GM19467 (cell line): ENCODE data around the gene KCTD10.
"Not testable (repeated sequence)": the region's sequence is repeated elsewhere in the genome, so short reads cannot be mapped to it uniquely, and the experiment has no call there.

Experiments
- ATAC-seq: cut with Tn5 transposase; IDR thresholded peaks from one replicate; pipeline ENCODE4 v1.9.1; 2021; ENCODE audit warnings: mild to moderate bottlenecking, moderate library complexity; ENCODE audit not compliant: unreplicated experiment

KCTD10 gene

DNA sequence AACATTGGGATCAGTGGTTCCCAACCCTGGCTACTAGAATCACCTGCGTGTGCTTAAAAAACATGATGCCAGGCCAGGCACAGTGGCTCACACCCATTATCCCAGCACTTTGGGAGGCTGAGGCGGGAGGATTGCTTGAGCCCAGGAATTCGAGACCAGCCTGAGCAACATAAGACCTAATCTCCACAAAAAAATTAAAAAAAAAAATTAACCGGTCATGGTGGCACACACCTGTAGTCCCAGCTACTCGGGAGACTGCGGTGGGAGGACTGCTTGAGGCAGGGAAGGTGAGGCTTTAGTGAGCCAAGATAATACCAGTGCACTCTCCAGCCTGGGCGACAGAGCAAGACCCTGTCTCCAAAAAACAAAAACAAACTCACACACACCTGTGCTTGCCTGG is 2.0 kb downstream of the KCTD10 start:
- no peak for ATAC-seq

DNA sequence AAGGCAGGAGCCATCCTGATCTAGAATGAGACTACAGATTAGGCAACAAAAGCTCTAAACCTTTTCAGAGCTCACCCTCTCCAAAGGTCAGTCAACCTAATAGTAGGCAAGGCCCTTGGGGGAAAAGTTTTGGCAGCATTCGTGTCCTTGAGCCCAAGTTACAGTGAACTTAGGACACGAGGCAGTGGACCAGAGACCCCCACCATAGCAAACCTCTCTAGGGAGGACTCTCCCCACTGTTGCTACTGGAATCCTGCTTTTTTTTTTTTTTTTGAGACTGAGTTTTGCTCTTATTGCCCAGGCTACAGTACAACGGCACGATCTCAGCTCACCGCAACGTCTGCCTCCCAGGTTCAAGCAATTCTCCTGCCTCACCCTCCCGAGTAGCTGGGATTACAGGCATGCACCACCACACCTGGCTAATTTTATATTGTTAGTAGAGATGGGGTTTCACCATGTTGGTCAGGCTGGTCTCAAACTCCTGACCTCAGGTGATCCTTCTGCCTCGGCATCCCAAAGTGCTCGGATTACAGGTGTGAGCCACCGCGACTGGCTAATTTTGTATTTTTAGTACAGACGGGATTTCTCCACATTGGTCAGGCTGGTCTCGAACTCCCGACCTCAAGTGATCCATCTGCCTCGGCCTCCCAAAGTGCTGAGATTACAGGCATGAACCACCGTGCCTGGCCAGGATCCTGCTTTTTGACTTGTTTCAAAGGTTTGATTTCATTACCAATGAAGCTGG is 3.4 kb downstream of the KCTD10 start:
- ATAC-seq, result not testable (repeated sequence)

DNA sequence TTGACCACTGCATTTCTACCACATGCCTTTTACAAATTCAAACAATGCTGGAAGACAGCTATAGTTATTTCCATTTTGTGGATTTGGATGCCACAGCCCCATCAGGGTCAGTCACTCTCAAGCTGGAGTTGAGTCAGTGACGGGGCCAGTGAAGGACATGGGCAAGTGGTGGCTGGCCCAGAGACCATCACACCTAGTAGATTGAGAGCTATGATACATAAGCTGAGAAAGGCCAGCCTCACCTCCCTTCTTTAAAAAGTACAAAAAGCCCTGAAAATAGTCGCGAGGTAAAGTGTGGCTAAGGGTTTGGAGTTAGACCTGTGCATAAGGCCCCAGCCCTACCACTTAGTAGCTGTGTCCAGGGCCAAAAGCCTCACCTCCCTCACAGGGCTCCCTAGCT is 4.1 kb downstream of the KCTD10 start:
- ATAC-seq, result no peak

DNA sequence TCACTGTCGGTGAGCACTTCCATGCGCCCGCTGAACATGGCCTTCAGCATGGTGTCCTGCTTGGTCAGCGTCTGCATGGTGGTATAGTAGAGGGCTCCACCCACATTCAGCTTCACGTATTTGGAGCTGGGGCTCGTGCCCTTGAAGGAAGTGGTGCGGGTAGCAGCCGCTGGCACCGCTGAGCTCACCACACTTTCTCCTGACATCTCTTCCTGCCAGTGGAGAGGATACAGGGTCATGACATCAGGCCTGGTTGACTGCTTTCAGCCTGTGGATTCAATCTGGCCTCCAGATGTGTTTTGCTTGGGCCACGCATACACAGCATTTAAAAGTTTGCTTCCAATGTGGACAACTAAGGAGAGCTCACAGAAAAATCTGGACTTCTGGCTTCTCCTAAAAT is 7.6 kb downstream of the KCTD10 start:
- ATAC-seq, result no peak

DNA sequence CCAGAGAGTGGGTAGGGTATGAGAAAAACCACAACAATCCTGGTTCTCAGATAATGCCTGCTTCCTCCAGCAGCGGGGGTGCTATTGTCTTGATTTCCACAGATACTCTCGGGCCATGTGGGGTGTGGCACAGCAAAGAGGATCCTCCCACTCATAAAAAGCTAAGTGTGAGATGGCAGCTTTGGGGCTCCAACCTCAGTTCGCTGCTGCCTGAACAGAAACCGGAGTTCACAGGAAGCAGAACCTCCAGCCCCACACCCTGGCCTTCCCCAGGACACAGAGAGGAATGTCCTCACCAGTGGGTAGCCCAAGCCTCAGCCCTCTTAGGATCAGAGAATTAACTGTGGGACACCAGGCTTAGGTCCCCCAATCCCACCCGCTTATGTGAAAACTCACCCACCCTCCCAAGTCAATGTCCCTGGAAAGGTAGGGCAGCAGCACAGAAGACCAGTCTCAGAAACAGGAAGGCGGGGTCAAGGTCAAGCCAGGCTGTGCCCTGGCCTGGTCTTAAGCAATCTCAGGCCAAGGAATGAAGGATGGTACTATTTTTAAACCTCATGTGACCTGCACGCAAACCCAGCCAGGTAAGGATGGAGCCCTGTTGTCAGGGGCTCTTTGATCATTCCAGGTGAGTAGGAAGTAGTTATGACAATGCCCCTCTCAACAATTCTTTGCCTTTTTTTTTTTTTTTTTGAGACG is 9.0 kb downstream of the KCTD10 start:
- no peak for ATAC-seq

DNA sequence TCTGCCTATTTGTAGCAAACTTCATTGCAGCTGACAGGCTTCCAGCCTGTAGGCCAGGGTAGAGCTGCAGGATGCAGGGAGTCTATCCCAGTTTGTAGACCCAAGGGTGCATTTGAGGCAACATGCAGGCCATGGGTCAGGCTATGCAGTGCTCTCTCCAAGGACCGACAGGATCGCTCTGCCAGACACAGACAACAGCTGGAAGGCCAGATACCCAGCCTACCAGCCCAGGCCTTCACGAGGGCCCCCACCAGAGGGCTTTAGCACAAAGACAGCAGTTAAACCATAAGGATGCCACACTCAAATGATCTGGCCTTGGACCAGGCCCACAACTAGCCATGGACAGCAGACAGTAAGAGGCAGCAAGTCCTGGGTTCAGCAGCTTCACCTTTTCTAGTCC is 10.3 kb downstream of the KCTD10 start:
- no peak for ATAC-seq

DNA sequence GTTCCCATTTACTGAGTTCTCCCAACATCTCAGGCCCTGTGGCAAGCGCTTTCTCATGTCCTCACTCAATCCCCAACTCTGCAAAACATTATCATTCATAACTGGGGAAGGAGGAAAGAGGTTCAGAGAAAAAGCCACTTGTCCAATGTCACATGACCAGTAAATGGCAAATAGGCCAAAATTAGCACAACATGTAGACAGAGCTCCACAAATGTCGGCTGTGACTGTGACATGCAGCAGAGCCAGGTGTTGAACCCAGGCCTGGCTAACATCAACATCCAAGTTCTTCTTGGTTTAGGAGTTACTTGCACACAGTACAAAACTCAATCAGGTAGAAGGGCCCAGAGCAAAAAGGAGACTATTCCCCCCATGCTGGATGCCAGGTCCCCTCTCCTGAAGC is 10.8 kb downstream of the KCTD10 start:
- ATAC-seq, result no peak

DNA sequence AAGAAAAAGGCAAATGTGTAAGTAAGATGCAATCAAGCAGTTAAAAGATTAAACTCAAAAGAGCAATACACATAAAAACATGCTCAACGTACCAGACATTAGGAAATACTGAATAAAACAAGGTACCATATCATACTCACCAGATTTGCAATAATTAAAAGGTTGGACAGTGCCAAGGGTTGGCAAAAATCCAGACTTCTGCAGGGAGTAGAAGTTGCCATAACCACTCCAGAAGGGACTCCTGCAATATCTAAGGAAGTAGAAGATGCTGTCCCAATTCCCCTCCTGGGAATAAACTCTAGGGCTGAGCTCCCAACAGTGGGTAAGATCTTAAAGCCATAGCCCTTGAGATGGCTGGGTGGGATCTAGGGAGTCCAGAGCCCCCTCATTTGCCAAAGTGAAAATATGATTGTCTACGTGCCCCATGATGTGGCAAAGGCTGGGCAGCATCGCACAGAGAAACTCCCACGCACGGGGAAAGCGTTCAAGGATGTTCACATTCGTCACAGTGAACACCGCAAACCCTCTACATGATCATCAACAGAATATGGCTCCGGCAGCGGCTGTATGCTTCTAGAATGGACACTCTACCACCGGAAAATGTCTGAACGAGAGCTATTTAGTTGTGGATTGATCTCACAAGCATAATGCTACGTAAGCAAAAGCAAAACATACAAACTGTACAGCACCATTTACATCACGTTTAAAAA is 12.3 kb downstream of the KCTD10 start:
- no peak for ATAC-seq

DNA sequence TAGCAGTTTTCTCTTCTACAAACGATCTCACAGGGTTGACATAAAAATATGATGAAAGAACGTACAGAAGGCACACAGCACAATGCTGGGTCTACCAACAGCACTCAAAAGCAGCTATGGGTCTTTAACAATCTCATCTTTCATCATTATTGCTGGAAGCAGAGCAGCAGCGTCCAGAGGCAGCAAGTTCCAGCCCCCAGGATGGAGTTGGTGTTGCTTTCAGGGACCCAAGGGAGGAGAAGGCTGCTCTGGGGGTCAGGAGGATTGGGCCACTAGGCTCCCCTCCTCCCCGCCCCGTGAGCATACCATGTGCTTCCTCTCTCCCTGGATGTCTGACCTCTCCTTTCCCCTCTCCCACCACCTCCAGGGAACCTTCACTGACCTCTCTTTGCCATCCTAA is 13.3 kb downstream of the KCTD10 start:
- ATAC-seq, result no peak

DNA sequence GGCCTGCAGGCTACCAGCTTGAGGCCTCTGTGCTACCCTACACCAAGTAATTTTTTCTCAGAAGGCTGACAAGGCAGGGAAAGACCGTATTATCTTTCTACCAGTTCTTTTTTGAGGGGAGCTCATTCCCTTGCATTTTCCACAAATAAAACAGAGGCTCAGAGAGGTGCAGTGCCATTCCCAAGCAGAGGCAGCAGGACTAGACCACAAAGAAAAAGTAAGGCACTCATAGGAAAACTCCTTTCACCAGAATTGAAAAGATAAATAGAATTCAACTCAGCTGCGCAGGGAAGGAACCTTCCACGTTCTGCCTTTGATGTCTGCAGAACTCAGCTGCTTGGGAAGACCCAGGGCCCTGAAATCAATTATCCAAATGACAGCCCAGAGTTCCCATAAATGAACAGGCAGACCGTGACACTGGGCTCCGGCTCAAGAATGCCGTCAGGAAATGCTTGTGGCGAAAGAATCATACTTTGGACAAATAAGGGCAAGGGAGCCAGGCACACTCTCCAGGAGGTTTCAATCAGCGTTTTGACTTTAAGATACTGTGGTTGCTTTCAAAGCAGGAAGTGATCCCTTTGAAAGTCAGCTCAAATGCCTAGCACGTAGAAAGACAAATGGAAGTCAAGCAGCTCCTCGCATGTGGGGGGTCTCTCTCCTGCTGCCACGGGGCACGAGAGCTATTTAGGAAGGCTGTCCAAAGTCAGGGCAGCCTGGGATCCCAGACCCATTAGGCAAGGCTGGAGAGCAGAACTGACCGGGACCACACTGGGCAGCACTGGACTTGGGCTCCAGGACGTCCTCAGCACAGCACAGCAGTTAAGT is 14.0 kb downstream of the KCTD10 start:
- no peak for ATAC-seq

DNA sequence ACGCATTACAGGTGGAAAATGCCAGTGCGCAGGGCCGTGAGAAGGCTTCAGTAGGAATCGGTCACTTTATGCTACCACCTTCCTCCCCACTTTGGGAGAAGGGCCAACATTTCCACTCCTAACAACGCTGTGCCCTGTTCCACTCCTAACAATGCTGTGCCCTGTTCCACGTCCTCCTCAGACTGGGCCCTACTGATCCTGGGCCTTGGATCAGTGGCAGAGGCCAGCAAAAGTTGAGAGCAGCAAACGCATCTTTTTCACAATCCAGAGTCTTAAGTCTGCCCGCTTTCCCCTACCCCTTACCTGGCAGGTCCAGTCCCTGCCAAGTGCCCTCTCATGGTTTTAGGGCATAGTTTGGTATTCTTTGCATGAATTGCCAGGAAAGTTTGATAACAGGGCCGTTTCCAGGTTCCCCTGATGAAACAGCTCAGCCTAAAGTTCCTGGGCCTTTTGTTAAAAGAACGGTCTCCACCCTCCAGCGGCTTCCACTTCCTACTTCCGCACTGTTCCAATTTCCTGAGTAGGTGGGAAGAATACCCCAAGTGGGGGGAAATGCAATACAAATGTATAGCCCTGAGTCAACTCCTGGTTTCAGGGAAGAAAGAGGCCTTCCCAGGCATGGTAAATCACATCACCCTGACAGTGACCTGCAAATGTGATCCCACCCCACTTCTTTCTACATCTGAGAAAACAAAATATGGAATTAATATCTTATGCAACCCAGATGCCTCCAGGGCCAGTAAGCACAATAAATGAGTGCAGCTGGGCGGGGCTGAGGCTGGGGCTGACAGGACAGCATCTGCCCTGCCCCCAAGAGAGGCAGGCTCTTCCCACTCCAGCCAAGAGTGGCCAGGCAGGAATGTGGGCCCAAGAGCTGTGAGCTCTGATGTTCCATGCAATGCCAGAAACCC is 15.0 kb downstream of the KCTD10 start:
- ATAC-seq, result no peak

DNA sequence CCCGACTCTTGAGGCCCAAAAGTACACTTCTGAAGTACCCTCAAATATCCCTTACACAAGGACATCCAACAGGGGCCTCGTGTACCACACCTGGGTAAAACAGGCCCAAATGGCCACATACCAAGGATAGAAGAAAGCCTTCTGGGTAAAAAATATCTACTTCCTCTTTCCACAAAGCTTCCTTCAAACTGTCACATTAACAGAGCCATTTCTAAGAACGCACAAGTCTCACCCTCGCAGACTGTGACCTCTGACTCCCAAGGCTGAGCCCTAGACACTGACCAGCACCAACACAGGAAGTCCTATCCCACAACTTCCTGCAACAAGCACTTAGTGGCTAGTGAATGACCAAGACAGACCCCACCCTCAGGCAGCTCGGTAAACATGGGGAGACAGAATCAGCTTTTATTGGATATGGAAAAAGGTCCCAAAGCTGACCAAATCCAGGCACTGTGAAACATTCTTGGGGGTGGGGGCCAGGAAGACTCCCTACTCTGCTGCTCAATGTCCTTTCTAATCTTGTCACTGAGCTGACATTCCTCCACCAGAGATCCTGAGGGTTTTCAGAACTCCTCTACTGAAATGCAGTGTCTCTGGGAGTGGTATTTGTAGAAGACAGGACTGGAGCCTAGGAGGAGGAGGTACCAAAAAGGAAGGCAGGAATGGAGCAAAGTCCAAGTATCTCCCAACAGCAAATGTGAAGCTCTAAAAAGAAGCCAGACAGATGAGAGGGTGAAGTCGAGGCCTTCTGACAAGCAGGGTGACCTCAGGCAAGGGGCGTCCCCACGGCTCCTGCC is 15.9 kb downstream of the KCTD10 start:
- ATAC-seq, result no peak

DNA sequence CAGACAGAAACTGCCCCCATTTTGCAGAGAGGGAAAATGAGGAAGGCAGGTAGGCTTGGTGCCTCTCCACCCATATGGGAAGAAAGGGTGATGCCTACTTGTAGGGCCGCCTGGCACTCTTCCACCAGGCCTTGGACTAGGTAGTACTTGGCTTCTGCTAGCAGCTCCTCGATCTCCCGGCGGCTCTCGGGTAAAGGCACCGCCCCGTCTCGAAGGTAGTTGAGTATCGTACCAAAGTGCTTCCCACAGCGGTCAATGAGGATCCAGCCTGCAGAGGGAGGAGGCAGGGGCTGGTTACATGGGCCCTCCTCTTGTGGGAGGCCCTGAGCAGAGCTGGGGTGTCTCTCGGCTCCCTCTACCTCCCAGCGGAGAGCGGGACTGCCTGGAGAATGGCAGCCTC is 16.6 kb downstream of the KCTD10 start:
- no peak for ATAC-seq

DNA sequence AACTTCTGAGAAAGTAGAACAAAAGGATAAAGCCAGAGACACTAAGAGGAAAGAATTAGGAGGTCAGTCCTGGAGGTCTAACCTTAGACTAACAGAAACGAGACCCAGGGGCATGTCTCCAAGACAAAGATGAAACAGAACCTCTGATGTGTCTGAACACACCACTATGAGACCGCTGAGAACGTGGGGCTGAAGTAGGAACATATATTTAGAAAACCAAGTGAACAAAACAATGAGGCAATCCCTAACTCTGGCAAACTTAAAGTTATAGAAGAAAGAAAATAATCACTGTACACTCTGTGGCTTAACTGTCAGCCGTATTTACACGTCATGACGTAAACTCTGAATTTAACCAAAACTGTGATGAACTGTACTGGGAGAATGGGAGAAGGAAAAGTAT is 17.9 kb downstream of the KCTD10 start:
- ATAC-seq, result no peak

DNA sequence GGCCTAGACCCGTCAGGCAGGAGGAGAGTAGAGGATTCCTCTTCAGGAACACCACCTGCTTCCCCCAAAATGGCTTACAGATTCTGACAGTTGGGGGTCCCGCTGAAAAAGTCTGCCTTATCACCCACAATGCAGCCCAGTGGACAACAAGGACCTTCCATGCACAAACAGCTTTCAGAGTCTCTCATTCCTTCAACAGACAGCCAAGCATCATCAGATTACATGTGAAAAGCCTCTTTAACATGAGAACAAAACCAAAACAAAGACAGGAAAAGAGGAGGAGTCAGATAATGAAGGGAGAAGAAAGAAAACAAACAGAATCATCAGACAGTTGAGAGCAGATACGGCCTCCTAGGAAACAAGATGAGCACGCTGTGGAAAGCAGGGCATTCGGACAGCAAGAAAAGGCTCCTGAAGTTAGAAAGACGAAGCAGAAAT is 18.3 kb downstream of the KCTD10 start:
- ATAC-seq, result no peak

DNA sequence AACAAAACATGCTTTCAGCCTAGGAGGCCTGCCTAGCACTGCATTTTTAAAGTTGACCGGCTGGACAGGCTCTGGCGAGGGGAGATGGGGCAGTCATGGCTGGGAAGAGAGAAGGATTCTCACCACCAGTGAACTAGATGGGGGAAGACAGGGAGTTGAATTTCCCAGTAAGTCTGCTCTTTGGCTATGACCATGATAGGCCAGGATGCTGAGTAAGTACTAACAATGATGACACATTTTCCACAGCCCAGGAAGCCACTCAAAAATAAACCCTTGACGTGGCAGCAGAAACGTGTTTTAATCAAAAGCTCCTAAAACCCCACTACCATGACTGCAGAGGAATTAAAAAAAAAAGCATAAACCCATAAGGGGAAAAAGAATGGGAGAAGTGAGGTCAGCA is 19.0 kb downstream of the KCTD10 start:
- no peak for ATAC-seq

DNA sequence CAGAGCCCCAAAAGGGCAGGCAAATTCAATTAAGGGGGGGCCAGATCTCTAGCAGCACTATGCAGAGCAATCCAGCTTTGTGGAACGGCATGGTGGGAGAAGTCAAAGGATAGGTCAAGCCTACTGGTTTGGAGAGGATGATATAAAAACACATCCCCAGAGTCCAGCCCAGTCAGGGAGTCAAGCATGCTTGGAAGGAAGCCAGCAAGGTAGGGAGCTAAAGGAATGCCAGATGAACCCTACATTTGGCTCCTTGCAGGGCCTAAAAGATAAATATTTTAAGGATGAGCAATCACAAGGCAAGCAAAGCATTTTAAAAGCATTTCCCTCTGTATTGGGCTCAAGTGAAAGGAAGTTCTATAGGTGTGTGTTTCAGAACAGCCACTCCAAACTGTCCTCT is 21.4 kb downstream of the KCTD10 start:
- no peak for ATAC-seq

DNA sequence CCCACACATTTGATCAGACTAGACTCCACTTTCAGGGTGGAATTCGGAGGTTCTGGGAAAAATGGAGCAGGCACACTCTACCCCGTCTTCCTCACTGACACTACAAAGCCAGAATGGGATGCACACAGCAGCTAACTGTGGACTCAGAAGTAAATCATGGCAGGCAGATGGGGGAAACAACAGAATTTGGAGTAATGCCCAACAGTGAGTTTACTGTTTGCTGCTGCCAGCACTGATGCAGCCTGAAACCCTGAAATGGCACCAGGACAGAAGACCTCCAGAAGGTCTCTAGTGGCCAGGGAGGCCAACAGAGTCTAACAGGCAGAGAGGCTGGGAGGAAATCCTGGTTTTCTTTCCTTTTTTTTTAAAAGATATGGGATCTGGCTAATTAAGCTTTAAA is 24.6 kb downstream of the KCTD10 start:
- ATAC-seq, result no peak

DNA sequence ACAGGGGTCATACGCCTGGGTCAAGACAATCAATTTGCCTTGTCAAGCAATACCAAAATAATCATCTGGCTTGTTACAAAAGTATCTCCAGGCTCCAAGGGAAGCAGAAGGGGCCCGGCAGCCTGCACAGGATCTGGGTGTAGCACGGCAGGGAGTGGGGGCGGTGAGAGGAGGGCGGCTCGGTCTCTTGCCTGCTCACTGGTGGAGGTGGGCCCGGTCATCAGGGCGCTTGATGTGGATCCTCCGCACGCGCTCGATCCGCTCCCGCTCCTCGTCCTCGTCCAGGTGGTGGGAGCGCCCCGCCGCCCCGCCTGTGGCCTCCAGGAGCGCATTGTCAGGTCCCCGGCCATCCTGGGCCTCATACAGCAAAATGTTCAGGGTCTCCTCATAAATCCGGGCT is 25.7 kb downstream of the KCTD10 start:
- ATAC-seq, result no peak
